B cell (primary cell): ENCODE data around the gene LHX6. TPM values are rescaled to one million over a fixed set of nuclear protein-coding genes. Genes with fewer than 3 reads are reported as not detected.

Source experiments
- ATAC-seq: fragments of 200-7000 bp; cut with Tn5 transposase; one replicate; pipeline ENCODE4 v1.10.0; 2021; ENCODE audit warnings: low read depth, mild to moderate bottlenecking, moderate number of reproducible peaks, moderate library complexity
- CTCF ChIA-PET: fragments of 350-600 bp; sonication (Branson Sonifier 250); formaldehyde crosslinking; loops from one replicate; lab custom pipeline; 2021; ENCODE audit warnings: antibody characterized with exemption, inconsistent platforms; lab: Charles Lee
- POLR2A ChIA-PET: fragments of 350-600 bp; sonication (Branson Sonifier 250); formaldehyde crosslinking; loops from one replicate; lab custom pipeline; 2021; ENCODE audit warnings: antibody characterized with exemption; lab: Charles Lee
- DNase-seq: peaks from one replicate; pipeline ENCODE4 v3.0.0; 2013
- H2AFZ ChIP-seq: 2 replicates; pipeline ENCODE4 v1.6.1; 2012; ENCODE audit warnings: mild to moderate bottlenecking, low read depth, low read length; ENCODE audit not compliant: insufficient read depth, poor library complexity, severe bottlenecking
- H3K27ac ChIP-seq, 2 donors: 1 replicate in 1 of 2; 2 replicates in 1 of 2; pipeline ENCODE4 v1.5.1; 2012 to 2013; ENCODE audit warnings: low read length in 2 of 2, mild to moderate bottlenecking in 2 of 2, moderate library complexity in 1 of 2
- H3K27me3 ChIP-seq, 4 experiments: fragments of 200-600 bp in 1 of 4; sonication (generic) in 1 of 4; replicated peaks in 1 of 4; 1 replicate in 2 of 4; 2 replicates in 2 of 4; pipeline versions ENCODE4 v1.6.1 to v1.7.0; 2013 to 2016; ENCODE audit warnings: low read length in 3 of 4, mild to moderate bottlenecking in 2 of 4, mixed read lengths in 1 of 4, moderate library complexity in 1 of 4; ENCODE audit not compliant: insufficient read depth in 4 of 4, control insufficient read depth in 3 of 4; ENCODE audit errors: control extremely low read depth in 1 of 4
- H3K36me3 ChIP-seq, 2 experiments: replicated peaks in 1 of 2; 1 replicate in 1 of 2; 2 replicates in 1 of 2; pipeline versions ENCODE4 v1.6.1 to v1.7.1; 2013; ENCODE audit warnings: low read length in 1 of 2; ENCODE audit not compliant: insufficient read depth in 2 of 2, control insufficient read depth in 1 of 2; ENCODE audit errors: control extremely low read depth in 1 of 2, extremely low read depth in 1 of 2
- H3K4me1 ChIP-seq, 2 donors: fragments of 200-600 bp in 1 of 2; sonication (generic) in 1 of 2; 1 replicate in 1 of 2; 2 replicates in 1 of 2; pipeline versions ENCODE4 v1.5.1 to v1.6.1; 2013 to 2017; ENCODE audit warnings: low read length in 2 of 2; ENCODE audit not compliant: control insufficient read depth in 2 of 2, insufficient read depth in 2 of 2
- H3K4me2 ChIP-seq: replicated peaks from 2 replicates; pipeline ENCODE3; 2012; ENCODE audit warnings: mild to moderate bottlenecking, low read depth, low read length; ENCODE audit not compliant: poor library complexity, severe bottlenecking
- H3K4me3 ChIP-seq, 5 experiments: fragments of 200-600 bp in 1 of 5; sonication (generic) in 1 of 5; 1 replicate in 3 of 5; 2 replicates in 2 of 5; pipeline versions ENCODE4 v1.5.1 to v1.7.0; 2011 to 2016; ENCODE audit warnings: low read length in 4 of 5, mild to moderate bottlenecking in 4 of 5, low read depth in 2 of 5, control low read depth in 1 of 5, moderate library complexity in 1 of 5; ENCODE audit not compliant: insufficient read depth in 1 of 5; ENCODE audit errors: control extremely low read depth in 1 of 5, extremely low read depth in 1 of 5
- H3K79me2 ChIP-seq: fragments of 200-600 bp; sonication (generic); one replicate; pipeline ENCODE4 v1.6.0; 2016; ENCODE audit warnings: low read length; ENCODE audit not compliant: control insufficient read depth, insufficient read depth
- H3K9ac ChIP-seq: fragments of 200-600 bp; sonication (generic); 2 replicates; pipeline ENCODE4 v1.6.1; 2017; ENCODE audit warnings: mild to moderate bottlenecking, low read length, moderate library complexity
- H3K9me3 ChIP-seq, 3 donors: one replicate each; pipeline versions ENCODE4 v1.6.1 to v1.7.1; 2013; ENCODE audit warnings: low read length in 2 of 3; ENCODE audit not compliant: control insufficient read depth in 2 of 3, insufficient read depth in 1 of 3; ENCODE audit errors: control extremely low read depth in 1 of 3
- H4K20me1 ChIP-seq: 2 replicates; pipeline ENCODE4 v1.6.0; 2012; ENCODE audit warnings: mild to moderate bottlenecking, low read length; ENCODE audit not compliant: insufficient read depth, control insufficient read depth, poor library complexity, severe bottlenecking
- H3K27ac Mint-ChIP-seq: one replicate; pipeline ENCODE4 v1.8.0; 2021; ENCODE audit warnings: mixed read lengths
- H3K27me3 Mint-ChIP-seq: one replicate; pipeline ENCODE4 v1.8.0; 2021; ENCODE audit warnings: mixed read lengths
- H3K4me1 Mint-ChIP-seq: one replicate; pipeline ENCODE4 v1.8.0; 2021; ENCODE audit warnings: mixed read lengths
- H3K4me3 Mint-ChIP-seq: one replicate; pipeline ENCODE4 v1.8.0; 2021; ENCODE audit warnings: mixed read lengths
- H3K9me3 Mint-ChIP-seq: one replicate; pipeline ENCODE4 v1.8.0; 2022; ENCODE audit warnings: mixed read lengths; ENCODE audit not compliant: insufficient read depth
- CTCF ChIP-seq: fragments of 200-600 bp; IDR thresholded peaks from one replicate; pipeline ENCODE4 v1.8.0; 2022; ENCODE audit warnings: antibody characterized with exemption, mild to moderate bottlenecking
- EZH2 ChIP-seq: IDR thresholded peaks from 2 replicates; pipeline ENCODE4 v1.6.1; 2012; ENCODE audit warnings: borderline replicate concordance, low read depth, mild to moderate bottlenecking, moderate library complexity, low read length; ENCODE audit not compliant: insufficient read depth, poor library complexity, severe bottlenecking
- WGBS: methylation state at CpG from one replicate; pipeline ENCODE4 v1.1.5; 2013; ENCODE audit warnings: missing lambda C conversion rate; ENCODE audit not compliant: insufficient coverage; 5-methylcytosine and 5-hydroxymethylcytosine counted together
- intact Hi-C: fragments of 100-400 bp; cut with micrococcal nuclease; formaldehyde crosslinking; loops from one replicate; pipeline ENCODE4 v1.10.0; 2022
- polyA plus RNA-seq: library from polyadenylated mRNA; depleted of rRNA; stranded (reverse); fragments of >200 nt; gene quantifications from 2 replicates; pipeline ENCODE4 v1.2.3, GENCODE V29; 2012
- total RNA-seq, 2 donors: library from RNA; stranded (reverse); fragments of 120-200 nt in 1 of 2; gene quantifications; 1 replicate in 1 of 2; 2 replicates in 1 of 2; pipeline versions ENCODE4 v1.2.3 to v1.2.4, GENCODE V29; 2013 to 2022

The LHX6 gene
- total and polyA plus RNA-seq, 2 donors (not counting 1 experiment from before 2014, with no cell fraction given): 0.03 TPM; not detected in 1

GRCh38 chr9:122207096-122207495 lies 21.7 kb downstream of the LHX6 start:
- CTCF ChIA-PET: no interaction called here
- peaks cover 30% of the 10 kb centered on the region for H3K27me3 Mint-ChIP-seq

More at GRCh38 chr9:122207096-122207495, 21.7 kb downstream of the LHX6 start:
- Histone ChIP-seq H3K4me1 (no peaks in the 10 kb centered on the region), H3K27ac (no peak overlapping the region), H3K4me2 (no peak overlapping the region), H3K4me3 (no peak overlapping the region), H3K79me2 (no peaks in the 10 kb centered on the region), H3K27me3 (peaks cover 0 to 11% (median 3%) of the 10 kb centered on the region in 4 experiments), H3K9me3 (no peaks in the 10 kb centered on the region), H2AFZ (no peak overlapping the region), H4K20me1 (no peaks in the 10 kb centered on the region), H3K9ac (no peak overlapping the region), H3K36me3 (no peaks in the 10 kb centered on the region)
- Mint-ChIP-seq H3K27ac (no peak overlapping the region), H3K4me3 (no peak overlapping the region), H3K4me1 (no peaks in the 10 kb centered on the region), H3K9me3 (no peaks in the 10 kb centered on the region)
- no peak for ATAC-seq
- POLR2A ChIA-PET: no interaction called here
- TF ChIP-seq EZH2 (no peak), CTCF (no peak)
- DNase-seq: no peak
- intact Hi-C loops: no loop called here
- WGBS: 95% methylated on average over 9 of the region's 9 CpGs
